CD4-positive, CD25-positive, alpha-beta regulatory T cell (primary cell): ENCODE measurements around the gene PAK5. TPM values are rescaled to one million over a fixed set of nuclear protein-coding genes. Genes with fewer than 3 reads are reported as not detected.

Experiments used
- ATAC-seq, 2 donors: fragments of 150-1000 bp; cut with Tn5 transposase; one replicate each; pipeline ENCODE4 v1.10.0; 2021; ENCODE audit warnings: low read depth in 2 of 2, moderate number of reproducible peaks in 2 of 2, moderate library complexity in 1 of 2
- DNase-seq, 3 donors: peaks; one replicate each; pipeline versions ENCODE4 v3.0.0 to v3.0.0-alpha.2; 2012 to 2022; ENCODE audit warnings: mixed read lengths in 1 of 3
- H3K27ac ChIP-seq: one replicate; pipeline ENCODE4 v1.7.0; 2013; ENCODE audit warnings: mild to moderate bottlenecking, low read length; ENCODE audit not compliant: insufficient read depth, poor library complexity, severe bottlenecking
- H3K27me3 ChIP-seq: one replicate; pipeline ENCODE4 v1.7.0; 2013; ENCODE audit warnings: low read length; ENCODE audit not compliant: control insufficient read depth, insufficient read depth
- H3K36me3 ChIP-seq: one replicate; pipeline ENCODE4 v1.7.0; 2013; ENCODE audit warnings: mild to moderate bottlenecking, low read length, moderate library complexity; ENCODE audit not compliant: control insufficient read depth, insufficient read depth
- H3K4me1 ChIP-seq: 2 replicates; pipeline ENCODE4 v1.7.0; 2013; ENCODE audit warnings: mild to moderate bottlenecking, low read length; ENCODE audit not compliant: insufficient read depth, control insufficient read depth, poor library complexity, severe bottlenecking
- H3K4me3 ChIP-seq: one replicate; pipeline ENCODE4 v1.7.0; 2013; ENCODE audit warnings: low read depth, mild to moderate bottlenecking, low read length, moderate library complexity
- H3K9me3 ChIP-seq, 2 experiments: 1 replicate in 1 of 2; 2 replicates in 1 of 2; pipeline ENCODE4 v1.7.0; 2013; ENCODE audit warnings: low read length in 2 of 2, mild to moderate bottlenecking in 1 of 2, moderate library complexity in 1 of 2; ENCODE audit not compliant: control insufficient read depth in 2 of 2
- H3K27ac Mint-ChIP-seq, 3 donors: one replicate each; pipeline ENCODE4 v1.8.0; 2020 to 2022; ENCODE audit warnings: mild to moderate bottlenecking in 3 of 3, mixed read lengths in 3 of 3, moderate library complexity in 2 of 3
- H3K27me3 Mint-ChIP-seq: one replicate; pipeline ENCODE4 v1.8.0; 2022; ENCODE audit warnings: mild to moderate bottlenecking, mixed read lengths
- H3K36me3 Mint-ChIP-seq: one replicate; pipeline ENCODE4 v1.8.0; 2020; ENCODE audit warnings: mixed read lengths
- H3K4me1 Mint-ChIP-seq, 4 donors: one replicate each; pipeline ENCODE4 v1.8.0; 2020 to 2022; ENCODE audit warnings: mixed read lengths in 4 of 4, mild to moderate bottlenecking in 1 of 4
- H3K4me3 Mint-ChIP-seq, 4 donors: one replicate each; pipeline ENCODE4 v1.8.0; 2020 to 2022; ENCODE audit warnings: mild to moderate bottlenecking in 4 of 4, mixed read lengths in 4 of 4, moderate library complexity in 3 of 4
- H3K9me3 Mint-ChIP-seq, 7 donors: one replicate each; pipeline ENCODE4 v1.8.0; 2020 to 2022; ENCODE audit warnings: mixed read lengths in 7 of 7, mild to moderate bottlenecking in 3 of 7, moderate library complexity in 2 of 7
- polyA plus RNA-seq, 4 donors: library from polyadenylated mRNA; unstranded; fragments of 300-500 nt; fragmentation: Illumina TruSeq; gene quantifications; one replicate each; pipeline ENCODE4 v1.2.3, GENCODE V29; 2021
- total RNA-seq: library from RNA; stranded (reverse); gene quantifications from one replicate; pipeline ENCODE4 v1.2.3, GENCODE V29; 2022

Gene PAK5
- total and polyA plus RNA-seq, 5 donors from 2014 or later, result not detected

GRCh38 chr20:9711872-9712271 lies 127.0 kb downstream of the PAK5 start:
- H3K9me3 Mint-ChIP-seq, result peaks cover 0 to 5% (median 1%) of the 10 kb centered on the region in 7 donors
- Histone ChIP-seq H3K4me3 (no peak overlapping the region), H3K27ac (no peak overlapping the region), H3K27me3 (no peaks in the 10 kb centered on the region), H3K9me3 (no peaks in the 10 kb centered on the region), H3K36me3 (no peaks in the 10 kb centered on the region), H3K4me1 (no peaks in the 10 kb centered on the region)
- H3K36me3 Mint-ChIP-seq, result no peaks in the 10 kb centered on the region
- no peak overlapping the region for H3K4me3 Mint-ChIP-seq
- no peaks in the 10 kb centered on the region for H3K4me1 Mint-ChIP-seq
- DNase-seq, result no peak
- H3K27ac Mint-ChIP-seq, result no peak overlapping the region
- ATAC-seq, result no peak
- H3K27me3 Mint-ChIP-seq, result no peaks in the 10 kb centered on the region

- H3K27me3 Mint-ChIP-seq, result no peaks in the 10 kb centered on the region
- H3K9me3 ChIP-seq, result no peaks in the 10 kb centered on the region
- ATAC-seq (no peak), DNase-seq (no peak)
- H3K36me3 Mint-ChIP-seq, result no peaks in the 10 kb centered on the region
- H3K27ac Mint-ChIP-seq, result no peak overlapping the region
- peaks cover 0 to 7% (median 2%) of the 10 kb centered on the region in 7 donors for H3K9me3 Mint-ChIP-seq
- H3K27ac ChIP-seq, result no peak overlapping the region
- H3K4me1 Mint-ChIP-seq, result no peaks in the 10 kb centered on the region
- H3K36me3 ChIP-seq, result no peaks in the 10 kb centered on the region
- no peak overlapping the region for H3K4me3 Mint-ChIP-seq
- no peak overlapping the region for H3K4me3 ChIP-seq
- no peaks in the 10 kb centered on the region for H3K27me3 ChIP-seq
- no peaks in the 10 kb centered on the region for H3K4me1 ChIP-seq
These were observed 128.2 kb downstream of the PAK5 start for GRCh38 chr20:9710685-9711084.

GRCh38 chr20:9705722-9706476 lies 133.0 kb downstream of the PAK5 start:
- Mint-ChIP-seq H3K27ac (no peak overlapping the region), H3K27me3 (no peaks in the 10 kb centered on the region), H3K36me3 (no peaks in the 10 kb centered on the region), H3K4me1 (no peaks in the 10 kb centered on the region), H3K4me3 (no peak overlapping the region), H3K9me3 (peaks cover 0 to 11% (median 4%) of the 10 kb centered on the region in 7 donors)
- no peak for DNase-seq
- no peak overlapping the region for H3K27ac ChIP-seq
- no peaks in the 10 kb centered on the region for H3K9me3 ChIP-seq
- no peak for ATAC-seq
- H3K4me3 ChIP-seq, result no peak overlapping the region
- no peaks in the 10 kb centered on the region for H3K36me3 ChIP-seq
- H3K4me1 ChIP-seq, result no peaks in the 10 kb centered on the region
- no peaks in the 10 kb centered on the region for H3K27me3 ChIP-seq

GRCh38 chr20:9699181-9699580 lies 139.7 kb downstream of the PAK5 start:
- DNase-seq (no peak), ATAC-seq (no peak)
- Histone ChIP-seq H3K27me3 (no peaks in the 10 kb centered on the region), H3K36me3 (no peaks in the 10 kb centered on the region), H3K4me1 (no peaks in the 10 kb centered on the region), H3K4me3 (no peak overlapping the region), H3K9me3 (no peaks in the 10 kb centered on the region), H3K27ac (no peak overlapping the region)
- H3K27me3 Mint-ChIP-seq, result no peaks in the 10 kb centered on the region
- H3K4me3 Mint-ChIP-seq, result no peak overlapping the region
- H3K36me3 Mint-ChIP-seq, result no peaks in the 10 kb centered on the region
- no peaks in the 10 kb centered on the region for H3K4me1 Mint-ChIP-seq
- H3K9me3 Mint-ChIP-seq, result peaks cover 0 to 6% (median 0%) of the 10 kb centered on the region in 7 donors
- H3K27ac Mint-ChIP-seq, result no peak overlapping the region

GRCh38 chr20:9689041-9689440 lies 149.8 kb downstream of the PAK5 start:
- ATAC-seq (no peak), DNase-seq (no peak)
- Mint-ChIP-seq H3K36me3 (no peaks in the 10 kb centered on the region), H3K9me3 (peaks cover 0 to 6% (median 0%) of the 10 kb centered on the region in 7 donors), H3K27me3 (peaks cover 6% of the 10 kb centered on the region), H3K27ac (peak overlapping the region in 1 of 3 donors; percentile 44), H3K4me1 (no peaks in the 10 kb centered on the region), H3K4me3 (no peak overlapping the region)
- H3K27ac ChIP-seq, result no peak overlapping the region
- no peaks in the 10 kb centered on the region for H3K27me3 ChIP-seq
- no peaks in the 10 kb centered on the region for H3K36me3 ChIP-seq
- no peaks in the 10 kb centered on the region for H3K9me3 ChIP-seq
- H3K4me3 ChIP-seq, result no peak overlapping the region
- no peaks in the 10 kb centered on the region for H3K4me1 ChIP-seq

GRCh38 chr20:9686866-9687265 lies 152.0 kb downstream of the PAK5 start:
- H3K36me3 Mint-ChIP-seq, result no peaks in the 10 kb centered on the region
- no peak for DNase-seq
- no peak for ATAC-seq
- no peak overlapping the region for H3K27ac Mint-ChIP-seq
- no peak overlapping the region for H3K4me3 Mint-ChIP-seq
- no peak overlapping the region for H3K4me3 ChIP-seq
- no peaks in the 10 kb centered on the region for H3K27me3 ChIP-seq
- H3K27ac ChIP-seq, result no peak overlapping the region
- no peaks in the 10 kb centered on the region for H3K4me1 Mint-ChIP-seq
- H3K4me1 ChIP-seq, result no peaks in the 10 kb centered on the region
- H3K9me3 ChIP-seq, result no peaks in the 10 kb centered on the region
- peaks cover 0 to 6% (median 0%) of the 10 kb centered on the region in 7 donors for H3K9me3 Mint-ChIP-seq
- H3K27me3 Mint-ChIP-seq, result peaks cover 6% of the 10 kb centered on the region
- H3K36me3 ChIP-seq, result no peaks in the 10 kb centered on the region

GRCh38 chr20:9686455-9686854 lies 152.4 kb downstream of the PAK5 start:
- Mint-ChIP-seq H3K9me3 (peaks cover 0 to 6% (median 0%) of the 10 kb centered on the region in 7 donors), H3K4me3 (no peak overlapping the region), H3K27ac (no peak overlapping the region), H3K27me3 (peaks cover 6% of the 10 kb centered on the region), H3K4me1 (no peaks in the 10 kb centered on the region), H3K36me3 (no peaks in the 10 kb centered on the region)
- no peaks in the 10 kb centered on the region for H3K27me3 ChIP-seq
- H3K4me1 ChIP-seq, result no peaks in the 10 kb centered on the region
- ATAC-seq (no peak), DNase-seq (no peak)
- no peak overlapping the region for H3K27ac ChIP-seq
- H3K4me3 ChIP-seq, result no peak overlapping the region
- H3K9me3 ChIP-seq, result no peaks in the 10 kb centered on the region
- H3K36me3 ChIP-seq, result no peaks in the 10 kb centered on the region

- Histone ChIP-seq H3K4me3 (no peak overlapping the region), H3K27me3 (no peaks in the 10 kb centered on the region), H3K9me3 (no peaks in the 10 kb centered on the region), H3K4me1 (no peaks in the 10 kb centered on the region), H3K27ac (no peak overlapping the region), H3K36me3 (no peaks in the 10 kb centered on the region)
- Mint-ChIP-seq H3K9me3 (peaks cover 0 to 5% (median 0%) of the 10 kb centered on the region in 7 donors), H3K36me3 (no peaks in the 10 kb centered on the region), H3K27ac (no peak overlapping the region), H3K4me3 (no peak overlapping the region), H3K27me3 (peaks cover 6% of the 10 kb centered on the region), H3K4me1 (no peaks in the 10 kb centered on the region)
- ATAC-seq, result no peak
- DNase-seq, result no peak
These were observed 152.9 kb downstream of the PAK5 start for GRCh38 chr20:9686001-9686400.
